GM19452 (cell line): ENCODE data around the gene IGSF21.
"Not testable (repeated sequence)": the region's sequence is repeated elsewhere in the genome, so short reads cannot be mapped to it uniquely, and the experiment has no call there.

Experiments
- ATAC-seq: cut with Tn5 transposase; IDR thresholded peaks from one replicate; pipeline ENCODE4 v1.9.1; 2021; ENCODE audit not compliant: unreplicated experiment

The IGSF21 gene

DNA sequence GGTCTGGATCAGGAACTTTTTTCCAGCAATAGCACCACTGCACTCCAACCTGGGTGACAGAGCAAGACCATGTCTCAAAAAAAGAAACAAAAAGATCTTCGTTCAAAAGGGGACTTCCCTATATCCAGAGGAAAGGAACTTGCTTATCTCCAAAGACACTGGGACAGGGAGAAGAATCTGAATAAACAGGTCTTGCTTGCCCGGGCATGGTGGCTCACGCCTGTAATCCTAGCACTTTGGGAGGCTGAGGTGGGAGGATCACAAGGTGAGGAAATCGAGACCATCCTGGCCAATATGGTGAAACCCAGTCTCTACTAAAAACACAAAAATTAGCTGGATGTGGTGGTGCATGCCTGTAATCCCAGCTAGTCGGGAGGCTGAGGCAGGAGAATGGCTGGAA is 308.5 kb downstream of the IGSF21 start:
- ATAC-seq, result not testable (repeated sequence)

DNA sequence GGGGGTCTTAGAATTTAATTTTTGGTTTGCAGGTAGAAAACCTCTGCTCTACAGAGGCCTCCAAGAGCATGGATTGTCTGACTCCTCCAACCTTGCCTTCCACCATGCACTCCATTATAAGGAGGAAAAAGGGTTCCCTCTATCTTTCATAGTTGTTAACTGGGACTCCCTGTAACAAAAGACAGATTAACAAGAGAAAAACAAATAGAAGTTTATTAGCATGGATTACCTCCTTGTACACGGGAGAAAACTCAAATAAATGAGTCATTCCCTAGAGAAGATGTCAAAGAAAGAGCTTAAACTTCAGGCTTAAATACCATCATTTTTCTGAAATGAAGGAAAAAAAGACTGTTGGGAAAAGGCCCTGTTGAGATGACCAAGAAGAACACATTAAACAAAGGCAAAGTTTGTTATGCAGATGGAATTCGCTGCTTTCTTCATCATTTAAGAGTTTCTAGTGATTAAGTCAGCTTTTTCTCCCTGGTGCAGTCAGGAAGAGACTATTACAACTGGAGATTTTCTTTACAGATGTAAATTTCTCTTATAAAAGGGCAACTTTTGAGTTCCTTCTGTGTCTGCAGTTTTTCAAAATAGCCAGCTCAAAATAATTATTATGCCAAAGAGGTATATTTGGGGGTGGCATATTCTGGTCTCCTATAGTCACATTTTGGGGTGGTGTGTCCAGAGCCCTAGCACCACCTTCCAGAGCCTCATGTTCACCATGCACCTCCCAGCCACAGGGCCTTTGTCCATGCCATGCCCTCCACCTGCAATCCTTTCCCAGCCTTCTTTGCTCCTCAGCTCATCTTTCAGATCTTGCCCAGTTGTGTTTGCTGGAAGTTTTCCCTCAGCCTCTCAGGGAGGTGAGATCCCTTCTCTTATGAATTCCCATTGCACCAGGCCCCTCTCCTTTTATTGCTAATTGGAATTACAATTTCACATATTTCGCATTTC is 310.0 kb downstream of the IGSF21 start:
- ATAC-seq, result no peak

DNA sequence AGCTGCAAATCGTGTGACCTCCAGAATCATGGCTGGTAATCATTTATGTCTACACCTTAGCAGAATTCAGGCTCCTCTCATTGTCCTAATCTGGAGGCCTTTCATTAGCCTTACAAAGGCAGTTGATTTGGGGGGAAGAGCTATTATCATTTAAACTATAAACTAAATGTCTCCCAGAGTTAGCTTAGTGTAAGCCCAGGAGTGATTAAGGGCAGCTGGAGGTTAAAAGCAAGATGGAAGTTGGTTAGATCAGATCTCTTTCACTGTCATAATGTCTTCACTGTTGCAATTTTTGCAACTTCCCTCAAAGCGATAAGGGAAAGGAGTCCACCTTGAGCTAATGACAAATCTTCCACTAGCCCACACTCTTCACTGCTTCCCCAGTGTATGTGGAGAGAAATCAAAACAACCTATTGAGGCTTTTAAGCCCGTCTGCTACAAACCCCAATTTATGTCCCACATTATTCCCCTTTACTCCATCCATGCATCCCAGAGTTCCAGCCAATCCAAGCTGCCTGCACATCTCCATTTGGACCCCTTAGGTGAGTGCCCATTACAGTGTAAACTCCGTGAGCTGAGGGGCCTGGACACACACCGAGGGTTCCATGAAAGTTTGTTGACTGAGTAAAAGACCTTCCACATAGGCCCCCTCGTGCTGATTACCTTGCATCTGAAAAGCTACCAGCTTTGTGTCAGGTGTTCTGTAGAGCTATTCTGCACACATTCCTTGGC is 311.7 kb downstream of the IGSF21 start:
- no peak for ATAC-seq

DNA sequence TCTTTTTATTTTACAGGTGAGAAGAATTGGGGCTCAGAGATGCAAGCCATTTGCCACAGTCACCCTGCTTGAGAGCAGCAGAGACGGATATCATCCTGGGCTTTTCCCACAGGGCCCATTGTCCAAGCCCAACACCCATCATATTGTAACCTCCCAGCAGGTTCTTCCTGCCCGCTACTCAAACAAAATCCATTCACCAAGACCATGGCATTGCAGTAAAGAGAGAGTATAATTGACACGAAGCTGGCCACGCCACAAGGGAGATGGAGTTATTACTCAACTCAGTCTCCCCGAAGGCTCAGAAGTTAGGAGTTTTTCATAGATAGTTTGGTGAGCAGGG is 312.2 kb downstream of the IGSF21 start:
- no peak for ATAC-seq

GRCh38 chr1:18422076-18422777 is 314.6 kb downstream of the IGSF21 start:
- no peak for ATAC-seq

DNA sequence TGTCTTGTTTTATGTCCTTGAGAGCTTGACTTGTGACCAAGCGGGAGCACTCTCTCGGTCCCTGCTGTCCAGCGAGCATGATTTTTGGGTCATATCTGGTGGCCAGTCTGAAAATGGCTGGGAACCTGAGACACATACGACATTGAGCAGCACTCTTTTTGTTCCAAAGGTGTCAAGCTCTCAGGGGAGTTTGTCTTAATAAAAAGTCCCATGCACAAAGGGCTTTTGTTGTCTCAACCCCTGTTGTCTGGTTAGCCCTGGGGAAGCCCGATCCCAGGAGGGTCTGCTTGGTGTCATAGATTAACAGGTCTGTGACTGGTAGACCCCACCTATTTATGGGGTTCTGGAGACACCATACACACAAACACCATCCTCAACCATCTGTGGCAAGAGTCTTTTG is 315.4 kb downstream of the IGSF21 start:
- ATAC-seq, result no peak

DNA sequence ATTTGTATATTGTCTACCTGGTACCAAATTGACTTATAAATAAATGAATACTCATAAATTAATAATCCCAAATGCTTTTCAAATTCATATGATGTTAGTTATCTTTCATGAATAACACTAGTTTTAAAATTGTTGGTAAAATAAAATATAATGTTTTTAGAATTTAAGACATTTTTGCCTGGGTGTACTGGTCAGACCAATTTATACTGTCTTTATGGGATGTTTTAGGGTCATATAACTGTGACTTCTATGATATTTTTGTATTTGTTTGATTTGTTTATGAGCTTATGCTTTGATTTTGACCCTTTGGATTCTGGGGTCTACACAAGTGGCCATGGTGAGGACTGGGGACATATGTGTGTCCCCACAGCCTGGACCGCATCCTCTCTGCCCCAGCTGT is 319.0 kb downstream of the IGSF21 start:
- ATAC-seq, result no peak
